OCI-LY1 (cell line): ENCODE measurements around the gene FBP2.

Experiments
- CTCF ChIP-seq: fragments of 200-600 bp; sonication (generic), shearing (Covaris generic); IDR thresholded peaks from 2 replicates; pipeline ENCODE4 v1.5.1; 2017; ENCODE audit warnings: mild to moderate bottlenecking, antibody characterized with exemption, low read length, moderate library complexity, mixed read lengths
- EZH2 ChIP-seq: fragments of 200-600 bp; sonication (generic), shearing (Covaris generic); IDR thresholded peaks from 2 replicates; pipeline ENCODE4 v1.8.0; 2017; ENCODE audit warnings: borderline replicate concordance, mixed run types, mild to moderate bottlenecking, antibody characterized with exemption, low read length, moderate library complexity, mixed read lengths

GRCh38 chr9:94607423-94607691 is 13.7 kb upstream of the FBP2 start:
- no peak for TF ChIP-seq CTCF
- no peak for TF ChIP-seq EZH2
